ENCODE measurements around the gene SAMD4B. TPM values are rescaled to one million over a fixed set of nuclear protein-coding genes. Genes with fewer than 3 reads are reported as not detected.

The SAMD4B gene
- total and polyA plus RNA-seq, 2 of the 8 experiments (the other 6 are each of a cell fraction or from before 2014, with no cell fraction given), result 137 to 158 TPM

- TF ChIP-seq CHD7 (IDR thresholded peaks at IDR 0.05; ENCODE audit: insufficient replicate concordance, low read length), result no peak
- TF ChIP-seq RXRA (IDR thresholded peaks at IDR 0.05; ENCODE audit: insufficient read depth, low read depth, low read length), result no peak
- TF ChIP-seq KDM5A (IDR thresholded peaks at IDR 0.05; ENCODE audit: low read length), result no peak
- no peak for TF ChIP-seq CREB1 (IDR thresholded peaks at IDR 0.05)
- TF ChIP-seq POLR2A (IDR thresholded peaks at IDR 0.05; ENCODE audit: control extremely low read depth in 1 of 2, low read depth in 2 of 2, low read length in 2 of 2), result no peak
- no peak for TF ChIP-seq SAP30 (IDR thresholded peaks at IDR 0.05; ENCODE audit: insufficient read depth, insufficient replicate concordance, low read length)
- no peak for TF ChIP-seq CTBP2 (IDR thresholded peaks at IDR 0.05; ENCODE audit: borderline replicate concordance, insufficient read depth, insufficient read length, low read length)
- TF ChIP-seq FOSL1 (IDR thresholded peaks at IDR 0.05; ENCODE audit: insufficient read depth, low read depth, low read length), result no peak
- TF ChIP-seq BRCA1 (IDR thresholded peaks at IDR 0.05; ENCODE audit: low read depth, low read length), result no peak
- no peak for TF ChIP-seq YY1 (IDR thresholded peaks at IDR 0.05; ENCODE audit: low read depth, low read length)
- no peak for TF ChIP-seq E2F6 (IDR thresholded peaks at IDR 0.05)
- TF ChIP-seq ZNF274 (IDR thresholded peaks at IDR 0.05; ENCODE audit: borderline replicate concordance, extremely low read depth, low read length), result no peak
These were observed 44.3 kb downstream of the SAMD4B start (continued) for GRCh38 chr19:39386557-39386956.

All from H1 (cell line).